NCI-H1436 treated with DMSO at 0.1 percent for 48 hours (cell line): ENCODE measurements around the gene GCK.

Experiments used
- DNase-seq: peaks from one replicate; lab custom pipeline; 2025; lab: John Stamatoyannopoulos, UW

GCK gene

GRCh38 chr7:44189286-44189992 is at the start of gene GCK:
Gene GCK, minus strand, starts transcription at chr7:44189439. Its CDS starts 486 bp downstream, at chr7:44188953.
- no peak for DNase-seq

GRCh38 chr7:44238116-44238695 is 49.0 kb upstream of the GCK start:
- no peak for DNase-seq

GRCh38 chr7:44237696-44238095 is 48.5 kb upstream of the GCK start:
- no peak for DNase-seq

GRCh38 chr7:44236333-44236728 is 47.1 kb upstream of the GCK start:
- no peak for DNase-seq

- DNase-seq, result no peak
These were observed 46.5 kb upstream of the GCK start for GRCh38 chr7:44235582-44236332.

- no peak for DNase-seq
These were observed 45.8 kb upstream of the GCK start for GRCh38 chr7:44235066-44235465.

GRCh38 chr7:44232901-44233715 is 43.9 kb upstream of the GCK start:
- DNase-seq, result no peak

GRCh38 chr7:44232396-44232795 is 43.2 kb upstream of the GCK start:
- no peak for DNase-seq

GRCh38 chr7:44231088-44231487 is 41.8 kb upstream of the GCK start:
- no peak for DNase-seq

- DNase-seq, result no peak
These were observed 41.0 kb upstream of the GCK start for GRCh38 chr7:44230286-44230685.

GRCh38 chr7:44229546-44230105 is 40.4 kb upstream of the GCK start:
- no peak for DNase-seq

- no peak for DNase-seq
These were observed 39.5 kb upstream of the GCK start for GRCh38 chr7:44228571-44229350.

GRCh38 chr7:44227911-44228310 is 38.7 kb upstream of the GCK start:
- DNase-seq, result no peak

- no peak for DNase-seq
These were observed 37.1 kb upstream of the GCK start for GRCh38 chr7:44226396-44226753.

GRCh38 chr7:44225566-44226395 is 36.5 kb upstream of the GCK start:
- no peak for DNase-seq

- no peak for DNase-seq
These were observed 35.8 kb upstream of the GCK start for GRCh38 chr7:44224974-44225565.

GRCh38 chr7:44224080-44224973 is 35.1 kb upstream of the GCK start:
- DNase-seq, result no peak

GRCh38 chr7:44223362-44224079 is 34.3 kb upstream of the GCK start:
- DNase-seq, result no peak
